HEK293 (cell line): ENCODE measurements around the gene ERN2.

Experiments used
- CTCF ChIA-PET: fragments of 350-600 bp; formaldehyde crosslinking; extraction: SDS; loops from one replicate; lab custom pipeline; 2021; ENCODE audit warnings: antibody characterized with exemption; lab: Yijun Ruan, JAX
- POLR2A ChIA-PET: fragments of 300-600 bp; formaldehyde crosslinking; extraction: SDS; loops from one replicate; lab custom pipeline; 2020; ENCODE audit warnings: antibody characterized with exemption, inconsistent platforms; lab: Yijun Ruan, JAX
- H3K27ac ChIP-seq: fragments of 200-500 bp; sonication (Bioruptor generic); 2 replicates; pipeline ENCODE4 v1.5.1; 2014; ENCODE audit warnings: low read depth, low read length, control low read depth, inconsistent platforms; ENCODE audit errors: extremely low read depth
- H3K36me3 ChIP-seq, 2 experiments: fragments of 200-500 bp in 1 of 2; sonication (Bioruptor generic) in 1 of 2; 1 replicate in 1 of 2; 2 replicates in 1 of 2; pipeline ENCODE4 v1.5.1; 2014 to 2017; ENCODE audit warnings: inconsistent platforms in 2 of 2, low read length in 2 of 2; ENCODE audit not compliant: control insufficient read depth in 2 of 2, insufficient read depth in 1 of 2
- H3K4me1 ChIP-seq: fragments of 200-500 bp; sonication (Bioruptor generic); 2 replicates; pipeline ENCODE4 v1.5.1; 2014; ENCODE audit warnings: mild to moderate bottlenecking, low read length, inconsistent platforms; ENCODE audit not compliant: control insufficient read depth, insufficient read depth
- H3K4me3 ChIP-seq: 2 replicates; pipeline ENCODE4 v1.5.1; 2011; ENCODE audit warnings: low read depth, mild to moderate bottlenecking, control low read depth, low read length, moderate library complexity
- H3K9me3 ChIP-seq: fragments of 200-500 bp; sonication (Bioruptor generic); 2 replicates; pipeline ENCODE4 v1.5.1; 2014; ENCODE audit warnings: low read depth, low read length, inconsistent platforms; ENCODE audit not compliant: control insufficient read depth, insufficient read depth
- EGR2 ChIP-seq: fragments of 450-650 bp; formaldehyde crosslinking; IDR thresholded peaks from 2 replicates; pipeline ENCODE4 v1.5.1; 2016; ENCODE audit warnings: low read depth, missing biosample characterization, missing genetic modification characterization
- GLI4 ChIP-seq: fragments of 450-650 bp; formaldehyde crosslinking; IDR thresholded peaks from 2 replicates; pipeline ENCODE4 v1.5.1; 2016; ENCODE audit warnings: missing biosample characterization, missing genetic modification characterization
- IKZF3 ChIP-seq: fragments of 450-650 bp; IDR thresholded peaks from 2 replicates; pipeline ENCODE4 v1.5.0; 2018; ENCODE audit warnings: missing biosample characterization, mild to moderate bottlenecking, missing genetic modification characterization, moderate library complexity
- KLF7 ChIP-seq: fragments of 450-650 bp; formaldehyde crosslinking; IDR thresholded peaks from 2 replicates; pipeline ENCODE4 v1.5.1; 2016; ENCODE audit warnings: missing biosample characterization, missing genetic modification characterization, borderline replicate concordance
- KLF8 ChIP-seq: fragments of 450-650 bp; formaldehyde crosslinking; IDR thresholded peaks from 2 replicates; pipeline ENCODE4 v1.5.1; 2016; ENCODE audit warnings: missing biosample characterization, missing genetic modification characterization
- MYNN ChIP-seq: fragments of 450-650 bp; formaldehyde crosslinking; IDR thresholded peaks from 2 replicates; pipeline ENCODE4 v1.5.1; 2016; ENCODE audit warnings: missing biosample characterization, missing genetic modification characterization, borderline replicate concordance
- SP7 ChIP-seq: fragments of 450-650 bp; formaldehyde crosslinking; IDR thresholded peaks from 2 replicates; pipeline ENCODE4 v1.5.1; 2016; ENCODE audit warnings: missing biosample characterization, missing genetic modification characterization
- YY2 ChIP-seq: fragments of 450-650 bp; formaldehyde crosslinking; IDR thresholded peaks from 2 replicates; pipeline ENCODE4 v1.5.1; 2016; ENCODE audit warnings: missing biosample characterization, missing genetic modification characterization
- ZBTB48 ChIP-seq: fragments of 450-650 bp; formaldehyde crosslinking; IDR thresholded peaks from 2 replicates; pipeline ENCODE4 v1.5.1; 2016; ENCODE audit warnings: missing biosample characterization, missing genetic modification characterization
- ZBTB7A ChIP-seq: fragments of 450-650 bp; formaldehyde crosslinking; IDR thresholded peaks from 2 replicates; pipeline ENCODE4 v1.5.1; 2016; ENCODE audit warnings: low read depth, missing biosample characterization, missing genetic modification characterization
- ZNF155 ChIP-seq: fragments of 450-650 bp; formaldehyde crosslinking; IDR thresholded peaks from 2 replicates; pipeline ENCODE4 v1.5.1; 2016; ENCODE audit warnings: missing biosample characterization, missing genetic modification characterization
- ZNF175 ChIP-seq: fragments of 450-650 bp; formaldehyde crosslinking; IDR thresholded peaks from 2 replicates; pipeline ENCODE4 v1.5.1; 2016; ENCODE audit warnings: missing biosample characterization, missing genetic modification characterization
- ZNF214 ChIP-seq: fragments of 450-650 bp; formaldehyde crosslinking; IDR thresholded peaks from 2 replicates; pipeline ENCODE4 v1.5.1; 2017; ENCODE audit warnings: missing biosample characterization, mild to moderate bottlenecking, missing genetic modification characterization, borderline replicate concordance
- ZNF239 ChIP-seq: fragments of 450-650 bp; formaldehyde crosslinking; IDR thresholded peaks from 2 replicates; pipeline ENCODE4 v1.5.1; 2016; ENCODE audit warnings: missing biosample characterization, missing genetic modification characterization
- ZNF549 ChIP-seq: fragments of 450-650 bp; IDR thresholded peaks from 2 replicates; pipeline ENCODE4 v1.5.1; 2018; ENCODE audit warnings: missing biosample characterization, missing genetic modification characterization, mild to moderate bottlenecking, inconsistent platforms, moderate library complexity
- ZNF571 ChIP-seq: fragments of 450-650 bp; formaldehyde crosslinking; IDR thresholded peaks from 2 replicates; pipeline ENCODE4 v1.5.0; 2017; ENCODE audit warnings: missing biosample characterization, missing genetic modification characterization
- ZSCAN16 ChIP-seq: fragments of 450-650 bp; formaldehyde crosslinking; IDR thresholded peaks from 2 replicates; pipeline ENCODE4 v1.5.1; 2016; ENCODE audit warnings: missing biosample characterization, missing genetic modification characterization
- TF ChIP-seq, protein P1 (sequence below): fragments of 450-650 bp; formaldehyde crosslinking; IDR thresholded peaks from 2 replicates; pipeline ENCODE4 v1.5.1; 2016; ENCODE audit warnings: missing biosample characterization, missing genetic modification characterization
- TF ChIP-seq, protein P2 (sequence below): fragments of 450-650 bp; formaldehyde crosslinking; IDR thresholded peaks from 2 replicates; pipeline ENCODE4 v1.5.1; 2017; ENCODE audit warnings: missing biosample characterization, missing genetic modification characterization
- TF ChIP-seq, protein P3 (sequence below): fragments of 450-650 bp; formaldehyde crosslinking; IDR thresholded peaks from 2 replicates; pipeline ENCODE4 v1.5.1; 2016; ENCODE audit warnings: missing biosample characterization, missing genetic modification characterization
- TF ChIP-seq, protein P4 (sequence below): fragments of 450-650 bp; formaldehyde crosslinking; IDR thresholded peaks from 2 replicates; pipeline ENCODE4 v1.5.0; 2017; ENCODE audit warnings: missing biosample characterization, missing genetic modification characterization, borderline replicate concordance
- TF ChIP-seq, protein P5 (sequence below): fragments of 450-650 bp; formaldehyde crosslinking; IDR thresholded peaks from 2 replicates; pipeline ENCODE4 v1.5.1; 2016; ENCODE audit warnings: missing biosample characterization, missing genetic modification characterization
- TF ChIP-seq, protein P6 (sequence below): fragments of 450-650 bp; formaldehyde crosslinking; IDR thresholded peaks from 2 replicates; pipeline ENCODE4 v1.5.1; 2016; ENCODE audit warnings: missing biosample characterization, missing genetic modification characterization

Gene ERN2

DNA sequence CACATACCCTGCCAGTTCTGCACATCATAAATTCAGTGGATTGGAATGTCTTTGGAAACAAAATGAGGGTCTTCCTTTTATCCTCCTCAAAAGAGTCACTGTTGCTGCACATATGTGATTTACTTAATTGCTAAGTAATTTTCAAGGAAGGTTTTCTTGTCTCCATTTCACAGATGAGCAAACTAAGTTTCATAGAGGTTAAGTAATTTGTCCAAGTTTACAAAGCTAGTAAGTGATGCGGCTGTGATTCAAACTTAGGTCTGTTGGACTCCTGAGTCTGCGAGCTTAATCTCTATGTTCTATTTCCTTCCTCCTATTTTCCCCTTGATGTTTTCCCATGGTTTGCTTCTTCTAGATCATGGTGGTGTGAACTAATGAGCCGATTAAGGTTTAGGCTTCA is 13.7 kb upstream of the ERN2 start:
- no peaks in the 10 kb centered on the region for H3K4me1 ChIP-seq
- H3K36me3 ChIP-seq, result no peaks in the 10 kb centered on the region
- ChIA-PET POLR2A (no interaction called here), CTCF (interaction anchor here (0.5 to 1.9 kb wide), 8 partner anchors 17 to 674 kb away, joined by 3 to 5 read pairs (median 4); partner anchors contain the start of gene PLK1)
- H3K4me3 ChIP-seq, result no peak overlapping the region
- no peaks in the 10 kb centered on the region for H3K9me3 ChIP-seq
- TF ChIP-seq ZSCAN16 (tag by site-specific recombination) (no peak), EGR2 (tag by site-specific recombination) (no peak), ZNF175 (tag by site-specific recombination) (no peak), IKZF3 (tag by site-specific recombination) (no peak), KLF7 (tag by site-specific recombination) (no peak), MYNN (tag by site-specific recombination) (no peak), ZNF155 (no peak), ZNF239 (no peak)
- TF ChIP-seq, protein P1, sequence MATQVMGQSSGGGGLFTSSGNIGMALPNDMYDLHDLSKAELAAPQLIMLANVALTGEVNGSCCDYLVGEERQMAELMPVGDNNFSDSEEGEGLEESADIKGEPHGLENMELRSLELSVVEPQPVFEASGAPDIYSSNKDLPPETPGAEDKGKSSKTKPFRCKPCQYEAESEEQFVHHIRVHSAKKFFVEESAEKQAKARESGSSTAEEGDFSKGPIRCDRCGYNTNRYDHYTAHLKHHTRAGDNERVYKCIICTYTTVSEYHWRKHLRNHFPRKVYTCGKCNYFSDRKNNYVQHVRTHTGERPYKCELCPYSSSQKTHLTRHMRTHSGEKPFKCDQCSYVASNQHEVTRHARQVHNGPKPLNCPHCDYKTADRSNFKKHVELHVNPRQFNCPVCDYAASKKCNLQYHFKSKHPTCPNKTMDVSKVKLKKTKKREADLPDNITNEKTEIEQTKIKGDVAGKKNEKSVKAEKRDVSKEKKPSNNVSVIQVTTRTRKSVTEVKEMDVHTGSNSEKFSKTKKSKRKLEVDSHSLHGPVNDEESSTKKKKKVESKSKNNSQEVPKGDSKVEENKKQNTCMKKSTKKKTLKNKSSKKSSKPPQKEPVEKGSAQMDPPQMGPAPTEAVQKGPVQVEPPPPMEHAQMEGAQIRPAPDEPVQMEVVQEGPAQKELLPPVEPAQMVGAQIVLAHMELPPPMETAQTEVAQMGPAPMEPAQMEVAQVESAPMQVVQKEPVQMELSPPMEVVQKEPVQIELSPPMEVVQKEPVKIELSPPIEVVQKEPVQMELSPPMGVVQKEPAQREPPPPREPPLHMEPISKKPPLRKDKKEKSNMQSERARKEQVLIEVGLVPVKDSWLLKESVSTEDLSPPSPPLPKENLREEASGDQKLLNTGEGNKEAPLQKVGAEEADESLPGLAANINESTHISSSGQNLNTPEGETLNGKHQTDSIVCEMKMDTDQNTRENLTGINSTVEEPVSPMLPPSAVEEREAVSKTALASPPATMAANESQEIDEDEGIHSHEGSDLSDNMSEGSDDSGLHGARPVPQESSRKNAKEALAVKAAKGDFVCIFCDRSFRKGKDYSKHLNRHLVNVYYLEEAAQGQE (tag by site-specific recombination), result no peak
- TF ChIP-seq, protein P2, sequence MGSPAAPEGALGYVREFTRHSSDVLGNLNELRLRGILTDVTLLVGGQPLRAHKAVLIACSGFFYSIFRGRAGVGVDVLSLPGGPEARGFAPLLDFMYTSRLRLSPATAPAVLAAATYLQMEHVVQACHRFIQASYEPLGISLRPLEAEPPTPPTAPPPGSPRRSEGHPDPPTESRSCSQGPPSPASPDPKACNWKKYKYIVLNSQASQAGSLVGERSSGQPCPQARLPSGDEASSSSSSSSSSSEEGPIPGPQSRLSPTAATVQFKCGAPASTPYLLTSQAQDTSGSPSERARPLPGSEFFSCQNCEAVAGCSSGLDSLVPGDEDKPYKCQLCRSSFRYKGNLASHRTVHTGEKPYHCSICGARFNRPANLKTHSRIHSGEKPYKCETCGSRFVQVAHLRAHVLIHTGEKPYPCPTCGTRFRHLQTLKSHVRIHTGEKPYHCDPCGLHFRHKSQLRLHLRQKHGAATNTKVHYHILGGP (tag by site-specific recombination), result no peak
- TF ChIP-seq, protein P3, sequence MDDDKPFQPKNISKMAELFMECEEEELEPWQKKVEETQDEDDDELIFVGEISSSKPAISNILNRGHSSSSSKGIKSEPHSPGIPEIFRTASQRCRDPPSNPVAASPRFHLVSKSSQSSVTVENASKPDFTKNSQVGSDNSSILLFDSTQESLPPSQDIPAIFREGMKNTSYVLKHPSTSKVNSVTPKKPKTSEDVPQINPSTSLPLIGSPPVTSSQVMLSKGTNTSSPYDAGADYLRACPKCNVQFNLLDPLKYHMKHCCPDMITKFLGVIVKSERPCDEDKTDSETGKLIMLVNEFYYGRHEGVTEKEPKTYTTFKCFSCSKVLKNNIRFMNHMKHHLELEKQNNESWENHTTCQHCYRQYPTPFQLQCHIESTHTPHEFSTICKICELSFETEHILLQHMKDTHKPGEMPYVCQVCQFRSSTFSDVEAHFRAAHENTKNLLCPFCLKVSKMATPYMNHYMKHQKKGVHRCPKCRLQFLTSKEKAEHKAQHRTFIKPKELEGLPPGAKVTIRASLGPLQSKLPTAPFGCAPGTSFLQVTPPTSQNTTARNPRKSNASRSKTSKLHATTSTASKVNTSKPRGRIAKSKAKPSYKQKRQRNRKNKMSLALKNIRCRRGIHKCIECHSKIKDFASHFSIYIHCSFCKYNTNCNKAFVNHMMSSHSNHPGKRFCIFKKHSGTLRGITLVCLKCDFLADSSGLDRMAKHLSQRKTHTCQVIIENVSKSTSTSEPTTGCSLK (tag by site-specific recombination), result no peak
- TF ChIP-seq, protein P4, sequence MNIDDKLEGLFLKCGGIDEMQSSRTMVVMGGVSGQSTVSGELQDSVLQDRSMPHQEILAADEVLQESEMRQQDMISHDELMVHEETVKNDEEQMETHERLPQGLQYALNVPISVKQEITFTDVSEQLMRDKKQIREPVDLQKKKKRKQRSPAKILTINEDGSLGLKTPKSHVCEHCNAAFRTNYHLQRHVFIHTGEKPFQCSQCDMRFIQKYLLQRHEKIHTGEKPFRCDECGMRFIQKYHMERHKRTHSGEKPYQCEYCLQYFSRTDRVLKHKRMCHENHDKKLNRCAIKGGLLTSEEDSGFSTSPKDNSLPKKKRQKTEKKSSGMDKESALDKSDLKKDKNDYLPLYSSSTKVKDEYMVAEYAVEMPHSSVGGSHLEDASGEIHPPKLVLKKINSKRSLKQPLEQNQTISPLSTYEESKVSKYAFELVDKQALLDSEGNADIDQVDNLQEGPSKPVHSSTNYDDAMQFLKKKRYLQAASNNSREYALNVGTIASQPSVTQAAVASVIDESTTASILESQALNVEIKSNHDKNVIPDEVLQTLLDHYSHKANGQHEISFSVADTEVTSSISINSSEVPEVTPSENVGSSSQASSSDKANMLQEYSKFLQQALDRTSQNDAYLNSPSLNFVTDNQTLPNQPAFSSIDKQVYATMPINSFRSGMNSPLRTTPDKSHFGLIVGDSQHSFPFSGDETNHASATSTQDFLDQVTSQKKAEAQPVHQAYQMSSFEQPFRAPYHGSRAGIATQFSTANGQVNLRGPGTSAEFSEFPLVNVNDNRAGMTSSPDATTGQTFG (tag by site-specific recombination), result no peak
- no peak overlapping the region for H3K27ac ChIP-seq

DNA sequence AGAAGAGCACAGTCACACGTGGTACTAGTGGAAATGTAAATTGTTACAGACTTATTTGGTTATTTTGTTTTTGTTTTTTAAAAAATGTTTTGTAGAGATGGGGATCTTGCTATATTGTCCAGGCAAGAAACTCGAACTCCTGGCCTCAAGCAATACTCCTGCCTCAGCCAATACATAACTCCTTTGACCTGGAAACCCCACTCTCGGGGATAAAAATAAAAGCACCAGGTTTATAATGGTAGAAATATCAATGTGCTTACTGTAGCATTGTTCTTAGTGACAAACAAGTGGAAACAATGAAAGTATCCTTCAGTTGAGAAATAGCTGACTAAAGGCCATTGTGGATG is 11.7 kb upstream of the ERN2 start:
- TF ChIP-seq KLF8, result no peak
- TF ChIP-seq SP7 (tag by site-specific recombination), result no peak
- no peak for TF ChIP-seq ZNF549 (tag by site-specific recombination)
- no peak for TF ChIP-seq ZNF214 (tag by site-specific recombination)
- no peak for TF ChIP-seq ZBTB48 (tag by site-specific recombination)
- no peak for TF ChIP-seq ZNF571
- TF ChIP-seq, protein P5, sequence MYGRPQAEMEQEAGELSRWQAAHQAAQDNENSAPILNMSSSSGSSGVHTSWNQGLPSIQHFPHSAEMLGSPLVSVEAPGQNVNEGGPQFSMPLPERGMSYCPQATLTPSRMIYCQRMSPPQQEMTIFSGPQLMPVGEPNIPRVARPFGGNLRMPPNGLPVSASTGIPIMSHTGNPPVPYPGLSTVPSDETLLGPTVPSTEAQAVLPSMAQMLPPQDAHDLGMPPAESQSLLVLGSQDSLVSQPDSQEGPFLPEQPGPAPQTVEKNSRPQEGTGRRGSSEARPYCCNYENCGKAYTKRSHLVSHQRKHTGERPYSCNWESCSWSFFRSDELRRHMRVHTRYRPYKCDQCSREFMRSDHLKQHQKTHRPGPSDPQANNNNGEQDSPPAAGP, result no peak
- TF ChIP-seq GLI4 (tag by site-specific recombination), result no peak
- TF ChIP-seq, protein P6, sequence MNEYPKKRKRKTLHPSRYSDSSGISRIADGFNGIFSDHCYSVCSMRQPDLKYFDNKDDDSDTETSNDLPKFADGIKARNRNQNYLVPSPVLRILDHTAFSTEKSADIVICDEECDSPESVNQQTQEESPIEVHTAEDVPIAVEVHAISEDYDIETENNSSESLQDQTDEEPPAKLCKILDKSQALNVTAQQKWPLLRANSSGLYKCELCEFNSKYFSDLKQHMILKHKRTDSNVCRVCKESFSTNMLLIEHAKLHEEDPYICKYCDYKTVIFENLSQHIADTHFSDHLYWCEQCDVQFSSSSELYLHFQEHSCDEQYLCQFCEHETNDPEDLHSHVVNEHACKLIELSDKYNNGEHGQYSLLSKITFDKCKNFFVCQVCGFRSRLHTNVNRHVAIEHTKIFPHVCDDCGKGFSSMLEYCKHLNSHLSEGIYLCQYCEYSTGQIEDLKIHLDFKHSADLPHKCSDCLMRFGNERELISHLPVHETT (tag by site-specific recombination), result no peak
- TF ChIP-seq YY2 (tag by site-specific recombination), result no peak
- no peak for TF ChIP-seq ZSCAN16 (tag by site-specific recombination)
- TF ChIP-seq ZBTB7A (tag by site-specific recombination), result no peak

More for the DNA sequence above, 11.7 kb upstream of the ERN2 start:
- ChIA-PET POLR2A (no interaction called here), CTCF (no interaction called here)
- no peak overlapping the region for H3K27ac ChIP-seq
- H3K9me3 ChIP-seq, result no peaks in the 10 kb centered on the region
- no peaks in the 10 kb centered on the region for H3K4me1 ChIP-seq
- no peaks in the 10 kb centered on the region for H3K36me3 ChIP-seq
- H3K4me3 ChIP-seq, result no peak overlapping the region
